Neural progenitor cell (in vitro differentiated cells): ENCODE measurements around the gene GRID1.

Experiments
- CTCF ChIP-seq: fragments of 200-600 bp; sonication (generic); IDR thresholded peaks from 2 replicates; pipeline ENCODE4 v1.5.1; 2017; ENCODE audit warnings: antibody characterized with exemption, mild to moderate bottlenecking
- EZH2 ChIP-seq: fragments of 200-600 bp; sonication (generic); IDR thresholded peaks from 2 replicates; pipeline ENCODE4 v1.6.1; 2017; ENCODE audit warnings: antibody characterized with exemption, mild to moderate bottlenecking, moderate library complexity
- EZH2phosphoT487 ChIP-seq: fragments of 200-600 bp; sonication (generic); IDR thresholded peaks from 2 replicates; pipeline ENCODE4 v1.6.1; 2017; ENCODE audit warnings: antibody characterized with exemption

DNA sequence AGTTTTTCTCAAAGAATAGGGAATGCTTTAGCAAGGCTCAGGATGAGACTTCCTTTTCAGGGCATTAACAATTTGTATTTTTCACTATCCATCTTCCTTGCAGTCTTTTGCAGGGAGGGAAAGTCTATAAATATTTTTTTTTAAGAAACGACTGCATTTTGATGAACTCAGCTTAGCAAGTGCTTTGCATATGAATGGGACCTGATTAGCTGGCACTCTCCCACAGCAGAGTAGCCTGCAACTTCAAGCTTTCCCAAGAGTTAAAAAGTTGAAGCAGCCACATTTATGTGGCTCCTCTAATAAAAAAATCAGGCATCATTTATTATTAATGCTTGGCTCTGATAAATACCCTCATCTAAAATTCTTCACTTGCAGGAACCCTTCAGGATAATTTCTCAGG, 134.0 kb downstream of the GRID1 start:
- no peak for TF ChIP-seq CTCF
- TF ChIP-seq EZH2: no peak
- TF ChIP-seq EZH2phosphoT487: no peak
